SK-N-SH (cell line): Measurements from ENCODE around the gene AOC1. TPM values are rescaled to one million over a fixed set of nuclear protein-coding genes. Genes with fewer than 3 reads are reported as not detected.

Experiments used
- CTCF ChIA-PET: fragments of 300-600, 350-600 bp; formaldehyde crosslinking; extraction: SDS; loops from one replicate; lab custom pipeline; 2021; lab: Yijun Ruan, JAX
- POLR2A ChIA-PET: fragments of 350-600 bp; sonication (Branson Sonifier 250); formaldehyde crosslinking; extraction: SDS; loops from one replicate; lab custom pipeline; 2020; ENCODE audit warnings: antibody characterized with exemption, inconsistent platforms; lab: Yijun Ruan, JAX
- DNase-seq: peaks from one replicate; pipeline ENCODE4 v3.0.0; 2012
- H2AFZ ChIP-seq: fragments of 200-600 bp; sonication (generic); 2 replicates; pipeline ENCODE4 v1.8.1; 2016; ENCODE audit warnings: antibody characterized with exemption, mild to moderate bottlenecking, low read depth
- H3F3A ChIP-seq: fragments of 200-600 bp; sonication (generic); replicated peaks from 2 replicates; pipeline ENCODE3; 2016; ENCODE audit warnings: antibody characterized with exemption, mild to moderate bottlenecking; ENCODE audit not compliant: insufficient read depth
- H3K27ac ChIP-seq, 2 experiments: fragments of 200-500 bp in 1 of 2; fragments of 200-600 bp in 1 of 2; sonication (Bioruptor generic) in 1 of 2; sonication (generic), shearing (Covaris generic) in 1 of 2; 2 replicates each; pipeline versions ENCODE4 v1.5.1 to v1.6.1; 2014 to 2016; ENCODE audit warnings: low read depth in 2 of 2, inconsistent platforms in 1 of 2, low read length in 1 of 2, mild to moderate bottlenecking in 1 of 2, mixed read lengths in 1 of 2
- H3K27me3 ChIP-seq: fragments of 200-600 bp; sonication (generic), shearing (Covaris generic); 2 replicates; pipeline ENCODE4 v1.6.1; 2016; ENCODE audit warnings: mixed run types; ENCODE audit not compliant: insufficient read depth
- H3K36me3 ChIP-seq, 2 experiments: fragments of 200-500 bp in 1 of 2; fragments of 200-600 bp in 1 of 2; sonication (Bioruptor generic) in 1 of 2; sonication (generic) in 1 of 2; replicated peaks in 1 of 2; 2 replicates each; pipeline versions ENCODE3 to v1.5.1; 2014 to 2016; ENCODE audit warnings: low read length in 1 of 2, mild to moderate bottlenecking in 1 of 2; ENCODE audit not compliant: insufficient read depth in 2 of 2, control insufficient read depth in 1 of 2
- H3K4me1 ChIP-seq, 2 experiments: fragments of 200-500 bp in 1 of 2; fragments of 200-600 bp in 1 of 2; sonication (Bioruptor generic) in 1 of 2; sonication (generic), shearing (Covaris generic) in 1 of 2; 2 replicates each; pipeline versions ENCODE4 v1.5.1 to v1.6.1; 2014 to 2016; ENCODE audit warnings: low read depth in 1 of 2, low read length in 1 of 2, mixed run types in 1 of 2; ENCODE audit not compliant: insufficient read depth in 2 of 2, control insufficient read depth in 1 of 2
- H3K4me2 ChIP-seq: fragments of 200-600 bp; sonication (generic), shearing (Covaris generic); 2 replicates; pipeline ENCODE4 v1.6.1; 2017; ENCODE audit warnings: mixed run types
- H3K4me3 ChIP-seq, 2 experiments: fragments of 200-500 bp in 1 of 2; fragments of 200-600 bp in 1 of 2; sonication (Bioruptor generic) in 1 of 2; sonication (generic), shearing (Covaris generic) in 1 of 2; 2 replicates each; pipeline versions ENCODE4 v1.5.1 to v1.8.1; 2014 to 2016; ENCODE audit warnings: low read depth in 2 of 2, inconsistent platforms in 1 of 2, low read length in 1 of 2, mild to moderate bottlenecking in 1 of 2, mixed read lengths in 1 of 2, moderate library complexity in 1 of 2
- H3K79me2 ChIP-seq: fragments of 200-600 bp; sonication (generic); 2 replicates; pipeline ENCODE4 v1.8.1; 2017; ENCODE audit warnings: mild to moderate bottlenecking; ENCODE audit not compliant: insufficient read depth
- H3K9ac ChIP-seq: fragments of 200-600 bp; sonication (generic); 2 replicates; pipeline ENCODE4 v1.6.1; 2017; ENCODE audit warnings: mixed run types
- H3K9me2 ChIP-seq: fragments of 200-600 bp; sonication (generic); 2 replicates; pipeline ENCODE4 v1.6.1; 2017; ENCODE audit warnings: mixed run types
- H3K9me3 ChIP-seq: fragments of 200-600 bp; sonication (generic); 2 replicates; pipeline ENCODE4 v1.6.1; 2017; ENCODE audit warnings: mixed run types, mild to moderate bottlenecking, moderate library complexity
- H4K20me1 ChIP-seq: fragments of 200-600 bp; sonication (generic); 2 replicates; pipeline ENCODE4 v1.6.1; 2017; ENCODE audit warnings: mild to moderate bottlenecking, mixed run types; ENCODE audit not compliant: insufficient read depth
- CTCF ChIP-seq: fragments of 200-600 bp; sonication (generic); IDR thresholded peaks from 2 replicates; pipeline ENCODE4 v1.6.1; 2017; ENCODE audit warnings: antibody characterized with exemption, mild to moderate bottlenecking, moderate library complexity
- ELF1 ChIP-seq: IDR thresholded peaks from 2 replicates; pipeline ENCODE4 v1.4.0; 2012
- EP300 ChIP-seq, 2 experiments: IDR thresholded peaks; 2 replicates each; pipeline versions ENCODE4 v1.4.0 to v1.6.1; 2012; ENCODE audit warnings: borderline replicate concordance in 1 of 2, low read depth in 1 of 2, low read length in 1 of 2
- EZH2phosphoT487 ChIP-seq: fragments of 200-600 bp; sonication (generic); IDR thresholded peaks from 2 replicates; pipeline ENCODE4 v1.6.1; 2017; ENCODE audit warnings: low read depth, mixed run types, mild to moderate bottlenecking, antibody characterized with exemption, moderate library complexity, borderline replicate concordance
- FOSL2 ChIP-seq: IDR thresholded peaks from 2 replicates; pipeline ENCODE4 v1.4.0; 2012; ENCODE audit warnings: low read depth, mild to moderate bottlenecking, moderate library complexity, borderline replicate concordance
- FOXJ3 ChIP-seq: sonication (generic); formaldehyde crosslinking; IDR thresholded peaks from 2 replicates; pipeline ENCODE4 v1.5.1; 2020; ENCODE audit warnings: mild to moderate bottlenecking, missing genetic modification reagents
- GABPA ChIP-seq: IDR thresholded peaks from 2 replicates; pipeline ENCODE4 v1.4.0; 2012; ENCODE audit warnings: low read depth, mild to moderate bottlenecking
- GATA2 ChIP-seq: sonication (generic); formaldehyde crosslinking; IDR thresholded peaks from 2 replicates; pipeline ENCODE4 v1.5.0; 2020; ENCODE audit warnings: mild to moderate bottlenecking, missing genetic modification reagents
- MAX ChIP-seq: IDR thresholded peaks from 2 replicates; pipeline ENCODE4 v1.4.0; 2012; ENCODE audit warnings: low read depth
- MEF2A ChIP-seq: IDR thresholded peaks from 2 replicates; pipeline ENCODE4 v1.4.0; 2012; ENCODE audit warnings: low read depth, borderline replicate concordance
- MXI1 ChIP-seq: IDR thresholded peaks from 2 replicates; pipeline ENCODE4 v1.6.1; 2012; ENCODE audit warnings: mild to moderate bottlenecking, low read depth, low read length, improper control_type of control experiment
- NFIC ChIP-seq: IDR thresholded peaks from 2 replicates; pipeline ENCODE4 v1.4.0; 2012; ENCODE audit warnings: borderline replicate concordance
- NRF1 ChIP-seq: IDR thresholded peaks from 2 replicates; pipeline ENCODE4 v1.6.1; 2012; ENCODE audit warnings: low read depth, mild to moderate bottlenecking, low read length
- POLR2AphosphoS5 ChIP-seq: IDR thresholded peaks from 2 replicates; pipeline ENCODE4 v1.6.1; 2012; ENCODE audit warnings: low read depth, low read length
- RAD21 ChIP-seq: IDR thresholded peaks from 2 replicates; pipeline ENCODE4 v1.6.1; 2012; ENCODE audit warnings: mild to moderate bottlenecking, low read length
- RCOR1 ChIP-seq: fragments of 150-350 bp; IDR thresholded peaks from 2 replicates; pipeline ENCODE4 v1.6.1; 2017; ENCODE audit warnings: antibody characterized with exemption, low read length
- REST ChIP-seq: IDR thresholded peaks from 2 replicates; pipeline ENCODE4 v1.6.1; 2012; ENCODE audit warnings: mild to moderate bottlenecking, low read depth, low read length, moderate library complexity
- RXRA ChIP-seq: IDR thresholded peaks from 2 replicates; pipeline ENCODE4 v1.4.0; 2012; ENCODE audit warnings: low read depth, mild to moderate bottlenecking, borderline replicate concordance
- SIN3A ChIP-seq: IDR thresholded peaks from 2 replicates; pipeline ENCODE4 v1.6.1; 2012; ENCODE audit warnings: low read depth, mild to moderate bottlenecking, low read length, moderate library complexity, borderline replicate concordance
- SMC3 ChIP-seq: IDR thresholded peaks from 2 replicates; pipeline ENCODE4 v1.6.1; 2012; ENCODE audit warnings: low read depth, low read length, improper control_type of control experiment
- TCF12 ChIP-seq: IDR thresholded peaks from 2 replicates; pipeline ENCODE4 v1.4.0; 2012
- USF1 ChIP-seq: IDR thresholded peaks from 2 replicates; pipeline ENCODE4 v1.4.0; 2012; ENCODE audit warnings: low read depth, borderline replicate concordance
- YY1 ChIP-seq: IDR thresholded peaks from 2 replicates; pipeline ENCODE4 v1.4.0; 2012; ENCODE audit warnings: low read depth, mild to moderate bottlenecking
- ZBTB33 ChIP-seq: IDR thresholded peaks from 2 replicates; pipeline ENCODE4 v1.4.0; 2012; ENCODE audit warnings: low read depth, borderline replicate concordance
- WGBS: methylation state at CpG from one replicate; pipeline ENCODE4 v1.1.6; 2017; ENCODE audit warnings: low lambda C conversion rate; 5-methylcytosine and 5-hydroxymethylcytosine counted together
- polyA plus RNA-seq, 3 experiments: library from polyadenylated mRNA; depleted of rRNA; stranded (reverse); fragments of >200 nt; gene quantifications; 2 replicates each; pipeline ENCODE4 v1.2.3, GENCODE V29; 2012

AOC1 gene
- polyA plus RNA-seq, 1 of the 3 experiments (the other 2 are of a cell fraction), result not detected

- no peak overlapping the region for H3K4me2 ChIP-seq
- 21% methylated on average over 19 of the region's 19 CpGs for WGBS
- no peak overlapping the region for H3K9ac ChIP-seq
- ChIA-PET CTCF (interaction anchor here (0.5 to 9.4 kb wide), 49 partner anchors 9 to 198 kb away, joined by 3 to 136 read pairs (median 4); partner anchors contain the start of genes AOC1 and NOS3), POLR2A (interaction anchor here (0.5 kb wide), 1 partner anchor 230 kb away, joined by 6 read pairs; no protein-coding TSS in a partner anchor)
- peaks cover 20% of the 10 kb centered on the region for H3K9me3 ChIP-seq
- H3F3A ChIP-seq, result no peaks in the 10 kb centered on the region
- H3K27me3 ChIP-seq, result no peaks in the 10 kb centered on the region
- H2AFZ ChIP-seq, result no peak overlapping the region
- peak; percentile 91 for DNase-seq
- peaks cover 5% of the 10 kb centered on the region in 2 experiments; a peak in 2 of 4 replicates for H3K4me1 ChIP-seq
- H3K9me2 ChIP-seq, result no peaks in the 10 kb centered on the region
- H4K20me1 ChIP-seq, result no peaks in the 10 kb centered on the region
- peak overlapping the region in 1 of 2 experiments; percentile 60; a peak in 2 of 4 replicates for H3K27ac ChIP-seq
- H3K79me2 ChIP-seq, result no peaks in the 10 kb centered on the region
- H3K36me3 ChIP-seq, result no peaks in the 10 kb centered on the region
- no peak overlapping the region for H3K4me3 ChIP-seq
- TF ChIP-seq MAX (peak; percentile 70; the same call in 1 of the 2 replicates), RCOR1 (no peak), USF1 (no peak), POLR2AphosphoS5 (no peak), GATA2 (CRISPR knock-in tag) (no peak), SMC3 (peak; percentile 51; the same call in 1 of the 2 replicates), ZBTB33 (no peak), MEF2A (no peak), YY1 (no peak), EZH2phosphoT487 (no peak), EP300 (IDR thresholded peaks at IDR 0.05; ENCODE audit: borderline replicate concordance in 1 of 2, low read depth in 1 of 2, low read length in 1 of 2) (no peak), REST (no peak), NFIC (no peak), FOXJ3 (CRISPR knock-in tag) (no peak), CTCF (peak; percentile 58), NRF1 (no peak), TCF12 (no peak), FOSL2 (no peak), MXI1 (peak; percentile 74; the same call in 1 of the 2 replicates), RAD21 (peak; percentile 69), GABPA (no peak), RXRA (no peak), ELF1 (no peak), SIN3A (no peak)
These were observed 24.7 kb downstream of the AOC1 start for GRCh38 chr7:150876817-150877526.
